NB4 (cell line): ENCODE measurements around the gene SMYD3.
"Not testable (repeated sequence)": the region's sequence is repeated elsewhere in the genome, so short reads cannot be mapped to it uniquely, and the experiment has no call there.

Experiments
- DNase-seq: peaks from one replicate; pipeline ENCODE4 v3.0.0; 2010; ENCODE audit warnings: low read depth
- H3K4me3 ChIP-seq: one replicate; pipeline ENCODE4 v1.5.1; 2011; ENCODE audit warnings: mild to moderate bottlenecking, low read depth, low read length, moderate library complexity
- MYC ChIP-seq: IDR thresholded peaks from 2 replicates; pipeline ENCODE4 v1.6.1; 2011; ENCODE audit warnings: low read depth, low read length
- POLR2A ChIP-seq: IDR thresholded peaks from 2 replicates; pipeline ENCODE4 v1.6.1; 2011; ENCODE audit warnings: mild to moderate bottlenecking; ENCODE audit not compliant: insufficient read length; ENCODE audit errors: extremely low read depth
- TF ChIP-seq, protein P1 (sequence below): IDR thresholded peaks from one replicate; pipeline ENCODE4 v1.5.1; 2012; ENCODE audit warnings: low read depth, low read length
- TF ChIP-seq, protein P2 (sequence below): IDR thresholded peaks from 2 replicates; pipeline ENCODE4 v1.6.1; 2011; ENCODE audit warnings: low read depth, low read length

The SMYD3 gene

DNA sequence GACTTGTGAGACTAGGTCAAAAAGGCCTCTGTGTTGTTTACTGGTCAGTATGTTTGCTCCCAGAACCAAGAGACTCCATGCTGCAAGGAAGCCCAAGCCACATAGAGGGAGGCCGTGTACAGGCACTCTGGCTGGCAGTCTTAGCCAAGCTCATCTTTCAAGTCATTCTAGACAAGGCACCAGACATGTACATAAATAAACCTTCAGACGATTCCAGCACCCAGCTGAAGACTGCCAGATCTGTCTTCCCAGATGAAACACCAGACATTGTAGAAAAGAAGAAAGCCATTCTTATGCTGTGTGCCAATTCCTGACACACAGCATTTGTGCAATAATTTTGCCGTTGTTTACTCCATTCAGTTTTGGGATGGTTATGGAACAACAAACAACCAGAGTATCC lies 756.8 kb downstream of the SMYD3 start:
- TF ChIP-seq, protein P1, sequence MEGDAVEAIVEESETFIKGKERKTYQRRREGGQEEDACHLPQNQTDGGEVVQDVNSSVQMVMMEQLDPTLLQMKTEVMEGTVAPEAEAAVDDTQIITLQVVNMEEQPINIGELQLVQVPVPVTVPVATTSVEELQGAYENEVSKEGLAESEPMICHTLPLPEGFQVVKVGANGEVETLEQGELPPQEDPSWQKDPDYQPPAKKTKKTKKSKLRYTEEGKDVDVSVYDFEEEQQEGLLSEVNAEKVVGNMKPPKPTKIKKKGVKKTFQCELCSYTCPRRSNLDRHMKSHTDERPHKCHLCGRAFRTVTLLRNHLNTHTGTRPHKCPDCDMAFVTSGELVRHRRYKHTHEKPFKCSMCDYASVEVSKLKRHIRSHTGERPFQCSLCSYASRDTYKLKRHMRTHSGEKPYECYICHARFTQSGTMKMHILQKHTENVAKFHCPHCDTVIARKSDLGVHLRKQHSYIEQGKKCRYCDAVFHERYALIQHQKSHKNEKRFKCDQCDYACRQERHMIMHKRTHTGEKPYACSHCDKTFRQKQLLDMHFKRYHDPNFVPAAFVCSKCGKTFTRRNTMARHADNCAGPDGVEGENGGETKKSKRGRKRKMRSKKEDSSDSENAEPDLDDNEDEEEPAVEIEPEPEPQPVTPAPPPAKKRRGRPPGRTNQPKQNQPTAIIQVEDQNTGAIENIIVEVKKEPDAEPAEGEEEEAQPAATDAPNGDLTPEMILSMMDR = no peak
- TF ChIP-seq, protein P2, sequence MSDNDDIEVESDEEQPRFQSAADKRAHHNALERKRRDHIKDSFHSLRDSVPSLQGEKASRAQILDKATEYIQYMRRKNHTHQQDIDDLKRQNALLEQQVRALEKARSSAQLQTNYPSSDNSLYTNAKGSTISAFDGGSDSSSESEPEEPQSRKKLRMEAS = no peak
- no peak for TF ChIP-seq MYC
- TF ChIP-seq POLR2A = no peak
- DNase-seq = no peak

DNA sequence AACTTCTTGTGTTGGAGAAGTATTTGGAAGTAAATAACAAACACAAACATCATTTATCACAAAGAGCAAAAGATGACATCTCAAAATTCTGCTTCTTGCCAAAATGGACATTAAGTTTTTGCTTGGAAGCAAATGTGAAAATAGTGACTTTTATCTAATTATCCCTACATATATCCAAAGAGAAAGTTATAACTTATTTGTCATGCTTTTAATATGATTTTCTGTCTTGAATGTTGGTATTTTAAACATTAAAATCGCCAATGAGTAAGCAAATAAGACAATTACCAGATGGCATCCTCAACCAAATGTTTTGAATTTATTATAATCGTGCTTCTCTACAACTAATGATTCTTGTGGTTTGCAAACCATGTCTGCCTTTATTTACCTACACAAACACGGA lies 758.0 kb downstream of the SMYD3 start:
- TF ChIP-seq, protein P2 = no peak
- TF ChIP-seq POLR2A = no peak
- TF ChIP-seq MYC = no peak
- TF ChIP-seq, protein P1 = no peak

More for the DNA sequence above, 756.8 kb downstream of the SMYD3 start:
- H3K4me3 ChIP-seq = no peak overlapping the region

DNA sequence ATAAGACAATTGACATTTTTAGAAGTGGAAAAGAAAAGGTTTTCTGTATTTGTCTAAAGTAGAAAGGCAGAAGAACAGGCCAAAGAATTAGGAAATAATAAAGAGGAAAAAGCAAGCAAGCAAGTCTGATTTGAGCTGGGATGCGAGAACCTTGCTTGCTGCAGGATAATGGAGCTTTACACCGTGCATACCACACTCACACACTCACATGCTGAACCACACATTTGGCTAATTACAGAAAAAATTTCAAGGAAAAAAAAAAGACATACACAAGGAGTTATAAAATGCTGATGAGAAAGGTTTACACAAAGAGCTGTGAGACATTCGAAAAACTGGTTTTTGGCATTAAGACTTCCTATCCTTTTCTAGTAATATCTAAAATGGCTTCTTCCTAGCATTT lies 758.4 kb downstream of the SMYD3 start:
- TF ChIP-seq, protein P2 = no peak
- TF ChIP-seq MYC (no peak), POLR2A (no peak)
- TF ChIP-seq, protein P1 = no peak
- DNase-seq = no peak
- H3K4me3 ChIP-seq = no peak overlapping the region

More for the DNA sequence above, 758.0 kb downstream of the SMYD3 start:
- no peak for DNase-seq
- H3K4me3 ChIP-seq = no peak overlapping the region

DNA sequence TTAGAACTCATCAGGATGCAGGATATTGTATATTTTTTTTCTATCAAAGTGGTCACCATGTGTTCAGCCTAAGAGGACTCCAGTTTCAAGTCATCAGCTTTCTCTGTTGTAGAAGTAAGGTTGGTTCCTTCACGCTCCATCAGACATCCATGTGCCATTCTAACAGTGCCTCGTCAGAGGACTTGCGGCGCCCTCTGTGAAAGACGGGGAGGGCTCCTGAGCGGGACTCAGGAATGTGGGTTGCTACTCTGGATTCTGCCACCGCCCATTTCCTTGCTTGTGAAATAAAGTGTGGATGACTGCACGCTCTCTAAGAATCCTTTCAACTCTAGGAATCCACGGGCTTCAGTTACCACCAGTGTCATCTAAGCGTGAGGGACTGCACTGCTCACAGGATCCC lies 758.8 kb downstream of the SMYD3 start:
- TF ChIP-seq, protein P2 = no peak
- TF ChIP-seq POLR2A (no peak), MYC (no peak)
- TF ChIP-seq, protein P1 = no peak
- H3K4me3 ChIP-seq = no peak overlapping the region
- no peak for DNase-seq

DNA sequence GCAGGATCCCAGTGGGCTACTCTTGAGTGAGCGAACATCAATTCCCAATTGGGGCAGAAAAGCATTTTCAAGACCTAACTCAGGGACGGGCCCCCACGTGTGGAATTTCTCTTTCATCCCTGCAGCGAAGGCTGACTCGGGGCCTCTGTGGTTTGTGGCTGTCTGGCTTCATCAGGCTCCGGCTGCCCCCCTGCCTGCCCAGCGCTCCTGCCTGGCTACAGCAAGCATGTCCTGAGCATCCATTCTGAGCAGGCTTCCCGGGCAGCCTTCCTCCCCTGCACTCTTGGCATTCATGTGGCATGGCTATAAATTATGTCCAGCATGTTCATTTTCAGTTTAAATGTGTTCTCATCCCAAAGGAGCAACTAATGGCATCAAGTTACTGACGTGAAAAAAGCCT lies 764.2 kb downstream of the SMYD3 start:
- no peak for TF ChIP-seq MYC
- TF ChIP-seq POLR2A = no peak
- TF ChIP-seq, protein P2 = no peak
- TF ChIP-seq, protein P1 = no peak
- no peak overlapping the region for H3K4me3 ChIP-seq
- no peak for DNase-seq

DNA sequence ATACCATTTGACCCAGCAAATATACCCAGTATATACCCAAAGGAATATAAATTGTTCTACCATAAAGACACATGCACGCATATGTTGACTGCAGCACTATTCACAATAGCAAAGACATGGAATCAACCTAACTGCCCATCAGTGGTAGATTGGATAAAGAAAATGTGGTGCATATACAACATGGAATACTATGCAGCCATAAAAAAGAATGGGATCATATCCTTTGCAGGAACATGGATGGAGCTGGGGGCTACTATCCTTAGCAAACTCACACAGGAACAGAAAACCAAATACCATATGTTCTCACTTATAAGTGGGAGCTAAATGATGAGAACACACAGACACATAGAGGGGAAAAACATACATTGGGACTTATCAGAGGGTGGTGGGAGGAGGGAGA lies 766.7 kb downstream of the SMYD3 start:
- DNase-seq, H3K4me3 ChIP-seq: not testable (repeated sequence)
